ENCODE results near the gene SLCO3A1. TPM values are rescaled to one million over a fixed set of nuclear protein-coding genes. Genes with fewer than 3 reads are reported as not detected.
A peak's percentile ranks its signal among the peaks of the same experiment; 100 is the strongest.

SLCO3A1 gene
- total and polyA plus RNA-seq, 2 donors (not counting 1 experiment from before 2014, with no cell fraction given), result 8.1 to 16.8 TPM

GRCh38 chr15:91921843-91922198, 68.3 kb downstream of the SLCO3A1 start:
- H3K4me2 ChIP-seq (ENCODE audit: extremely low read depth, insufficient read depth, low read length), result peak overlapping the region; percentile 27
- no peak overlapping the region for H2AFZ ChIP-seq (ENCODE audit: low read length)
- no peak overlapping the region for H3K4me3 ChIP-seq (replicated peaks in 1 of 4; ENCODE audit: control extremely low read depth in 1 of 4, insufficient read depth in 1 of 4, low read depth in 3 of 4, low read length in 4 of 4)
- H3K4me1 ChIP-seq (ENCODE audit: control insufficient read depth, extremely low read depth, insufficient read depth, low read length), result no peaks in the 10 kb centered on the region
- H3K9me3 ChIP-seq (ENCODE audit: control insufficient read depth, insufficient read depth, low read depth, low read length), result no peaks in the 10 kb centered on the region
- TF ChIP-seq CTCF (conservative IDR thresholded peaks at IDR 0.05 in 1 of 2, IDR thresholded peaks at IDR 0.05 in 1 of 2; ENCODE audit: low read depth in 1 of 2, low read length in 2 of 2), result no peak
- TF ChIP-seq EZH2 (IDR thresholded peaks at IDR 0.05; ENCODE audit: low read length, missing control alignments), result no peak
- H3K27ac ChIP-seq (ENCODE audit: insufficient read depth, low read length), result no peak overlapping the region
- no peaks in the 10 kb centered on the region for H4K20me1 ChIP-seq (ENCODE audit: control insufficient read depth, extremely low read depth, insufficient read depth, low read length)
- H3K79me2 ChIP-seq (ENCODE audit: control insufficient read depth, insufficient read depth, low read length), result no peaks in the 10 kb centered on the region
- no peak for DNase-seq (ENCODE audit: low read depth in 2 of 2)
- no peaks in the 10 kb centered on the region for H3K36me3 ChIP-seq (ENCODE audit: control insufficient read depth, insufficient read depth, low read length)
- no peak overlapping the region for H3K9ac ChIP-seq (ENCODE audit: insufficient read depth, low read length)
- H3K27me3 ChIP-seq (ENCODE audit: control insufficient read depth, insufficient read depth, low read length), result no peaks in the 10 kb centered on the region

DNA sequence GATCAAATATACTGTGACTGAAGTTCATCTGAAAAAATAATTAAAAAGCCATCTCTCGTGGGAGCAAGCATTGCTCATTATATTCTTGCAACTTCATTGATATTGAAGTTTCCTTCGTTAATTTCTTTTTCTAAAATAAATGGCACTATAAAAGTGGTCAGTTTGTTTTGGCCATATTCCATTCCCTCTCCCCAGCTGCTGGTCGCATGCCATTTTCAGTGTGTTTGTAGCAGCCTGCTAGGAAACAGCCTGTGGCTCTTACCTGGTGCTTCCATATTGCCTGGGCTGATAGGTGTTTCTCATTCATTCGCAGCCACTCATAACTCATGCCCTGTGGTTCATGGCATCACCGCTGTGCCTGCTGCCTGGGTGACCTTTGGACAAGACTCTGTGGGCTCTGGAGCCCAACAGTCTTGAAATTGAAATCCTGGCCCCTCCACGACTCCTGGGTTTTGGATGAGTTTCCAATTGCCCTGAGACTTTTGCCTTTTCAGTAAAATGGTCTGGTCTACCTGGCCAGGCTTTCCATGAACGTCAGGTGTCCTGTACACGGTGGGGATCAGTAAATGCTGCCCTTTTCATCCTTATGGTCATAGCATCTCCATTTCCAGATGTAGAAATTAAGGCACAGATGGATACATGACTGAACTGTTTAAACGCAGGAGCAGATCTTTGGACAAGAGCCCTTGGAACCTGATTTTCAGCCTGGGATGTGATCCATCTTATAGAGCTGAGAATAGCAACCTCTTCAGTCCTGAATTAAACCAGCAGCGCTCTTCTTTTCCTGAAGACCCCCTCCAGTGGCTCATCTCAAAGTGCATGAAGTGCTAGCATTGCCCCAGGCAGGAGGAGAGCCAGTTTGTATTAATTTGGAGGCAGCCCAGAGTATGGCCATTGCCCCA, 69.4 kb downstream of the SLCO3A1 start:
- Histone ChIP-seq H3K79me2 (ENCODE audit: control insufficient read depth, insufficient read depth, low read length) (no peaks in the 10 kb centered on the region), H3K27ac (ENCODE audit: insufficient read depth, low read length) (no peak overlapping the region), H4K20me1 (ENCODE audit: control insufficient read depth, extremely low read depth, insufficient read depth, low read length) (no peaks in the 10 kb centered on the region), H3K9me3 (ENCODE audit: control insufficient read depth, insufficient read depth, low read depth, low read length) (no peaks in the 10 kb centered on the region), H3K36me3 (ENCODE audit: control insufficient read depth, insufficient read depth, low read length) (no peaks in the 10 kb centered on the region), H2AFZ (ENCODE audit: low read length) (no peak overlapping the region), H3K4me3 (replicated peaks in 1 of 4; ENCODE audit: control extremely low read depth in 1 of 4, insufficient read depth in 1 of 4, low read depth in 3 of 4, low read length in 4 of 4) (no peak overlapping the region), H3K4me2 (ENCODE audit: extremely low read depth, insufficient read depth, low read length) (no peak overlapping the region), H3K4me1 (ENCODE audit: control insufficient read depth, extremely low read depth, insufficient read depth, low read length) (no peaks in the 10 kb centered on the region), H3K27me3 (ENCODE audit: control insufficient read depth, insufficient read depth, low read length) (no peaks in the 10 kb centered on the region), H3K9ac (ENCODE audit: insufficient read depth, low read length) (no peak overlapping the region)
- no peak for DNase-seq (ENCODE audit: low read depth in 2 of 2)
- TF ChIP-seq EZH2 (IDR thresholded peaks at IDR 0.05; ENCODE audit: low read length, missing control alignments) (no peak), CTCF (conservative IDR thresholded peaks at IDR 0.05 in 1 of 2, IDR thresholded peaks at IDR 0.05 in 1 of 2; ENCODE audit: low read depth in 1 of 2, low read length in 2 of 2) (no peak)

- no peak overlapping the region for H3K4me3 ChIP-seq (replicated peaks in 1 of 4; ENCODE audit: control extremely low read depth in 1 of 4, insufficient read depth in 1 of 4, low read depth in 3 of 4, low read length in 4 of 4)
- DNase-seq (ENCODE audit: low read depth in 2 of 2), result no peak
- H2AFZ ChIP-seq (ENCODE audit: low read length), result no peak overlapping the region
- TF ChIP-seq EZH2 (IDR thresholded peaks at IDR 0.05; ENCODE audit: low read length, missing control alignments), result no peak
- no peak for TF ChIP-seq CTCF (conservative IDR thresholded peaks at IDR 0.05 in 1 of 2, IDR thresholded peaks at IDR 0.05 in 1 of 2; ENCODE audit: low read depth in 1 of 2, low read length in 2 of 2)
- no peaks in the 10 kb centered on the region for H3K27me3 ChIP-seq (ENCODE audit: control insufficient read depth, insufficient read depth, low read length)
- no peaks in the 10 kb centered on the region for H3K79me2 ChIP-seq (ENCODE audit: control insufficient read depth, insufficient read depth, low read length)
- no peak overlapping the region for H3K9ac ChIP-seq (ENCODE audit: insufficient read depth, low read length)
- H3K9me3 ChIP-seq (ENCODE audit: control insufficient read depth, insufficient read depth, low read depth, low read length), result no peaks in the 10 kb centered on the region
- H3K4me1 ChIP-seq (ENCODE audit: control insufficient read depth, extremely low read depth, insufficient read depth, low read length), result no peaks in the 10 kb centered on the region
- no peaks in the 10 kb centered on the region for H3K36me3 ChIP-seq (ENCODE audit: control insufficient read depth, insufficient read depth, low read length)
- no peak overlapping the region for H3K27ac ChIP-seq (ENCODE audit: insufficient read depth, low read length)
- H4K20me1 ChIP-seq (ENCODE audit: control insufficient read depth, extremely low read depth, insufficient read depth, low read length), result no peaks in the 10 kb centered on the region
- no peak overlapping the region for H3K4me2 ChIP-seq (ENCODE audit: extremely low read depth, insufficient read depth, low read length)
These were observed 70.7 kb downstream of the SLCO3A1 start for GRCh38 chr15:91924183-91924582.
